ENCODE data around the gene LYRM1.
"Not testable (repeated sequence)": the region's sequence is repeated elsewhere in the genome, so short reads cannot be mapped to it uniquely, and the experiment has no call there.

Gene LYRM1

GRCh38 chr16:20900299-20901067 lies at the start of gene LYRM1, which contains the start of gene DCUN1D3:
LYRM1 (plus strand) TSS chr16:20900771; CDS start chr16:20915556, 14,785 bp downstream.
DCUN1D3 (minus strand) TSS chr16:20900358; CDS start chr16:20862538, 37,820 bp downstream.
- peak; percentile 100 for DNase-seq (ENCODE audit: low read depth)

- DNase-seq (ENCODE audit: low read depth): no peak
These were observed 49.6 kb upstream of the LYRM1 start for GRCh38 chr16:20850981-20851380.

GRCh38 chr16:20851601-20852000 lies 49.0 kb upstream of the LYRM1 start:
- DNase-seq (ENCODE audit: low read depth): peak; percentile 92

GRCh38 chr16:20853143-20853542 lies 47.4 kb upstream of the LYRM1 start:
- DNase-seq (ENCODE audit: low read depth): no peak

GRCh38 chr16:20853981-20854620 lies 46.5 kb upstream of the LYRM1 start:
- no peak for DNase-seq (ENCODE audit: low read depth)

DNA sequence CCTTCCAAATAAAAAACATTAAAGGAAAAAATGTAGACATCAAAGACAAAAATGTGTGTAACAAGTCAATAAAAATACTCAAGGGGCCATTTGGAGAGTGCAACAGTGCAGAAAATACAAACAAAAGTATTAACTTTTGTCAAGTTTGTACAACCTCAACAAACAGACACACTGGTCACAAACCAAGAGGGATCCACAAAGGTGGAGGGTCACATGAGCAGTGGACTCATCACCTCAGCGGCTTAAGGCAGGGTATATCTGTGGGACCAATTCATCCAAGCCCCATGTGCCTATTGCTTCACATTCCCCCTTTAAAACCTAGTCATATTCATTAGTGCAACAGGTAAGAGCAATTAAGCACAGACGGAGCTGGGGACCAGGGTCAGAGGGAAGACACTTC lies 45.6 kb upstream of the LYRM1 start:
- no peak for DNase-seq (ENCODE audit: low read depth)

- DNase-seq (ENCODE audit: low read depth): no peak
These were observed 43.3 kb upstream of the LYRM1 start for GRCh38 chr16:20857281-20857680.

- no peak for DNase-seq (ENCODE audit: low read depth)
These were observed 41.3 kb upstream of the LYRM1 start for GRCh38 chr16:20859229-20859628.

- no peak for DNase-seq (ENCODE audit: low read depth)
These were observed 40.9 kb upstream of the LYRM1 start for GRCh38 chr16:20859699-20860098.

DNA sequence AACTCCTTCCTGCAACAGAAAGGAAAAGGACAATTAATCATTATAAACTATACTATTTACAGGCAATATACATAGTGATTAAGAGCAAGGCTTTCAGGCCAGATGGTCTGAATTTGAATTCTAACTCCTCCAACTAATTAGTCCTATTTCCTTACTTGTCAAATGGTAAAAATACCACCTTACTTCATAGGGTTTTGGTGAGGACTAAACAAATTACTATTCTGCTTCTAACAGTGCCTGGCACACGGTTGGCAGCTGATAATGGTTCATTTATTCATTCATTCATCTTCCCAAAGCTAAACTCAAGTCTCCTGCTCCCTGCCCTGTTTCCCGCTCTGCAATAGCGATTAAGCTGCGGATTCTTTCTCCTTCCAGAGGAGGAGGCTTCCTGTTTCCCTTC lies 40.2 kb upstream of the LYRM1 start:
- DNase-seq (ENCODE audit: low read depth): no peak

DNA sequence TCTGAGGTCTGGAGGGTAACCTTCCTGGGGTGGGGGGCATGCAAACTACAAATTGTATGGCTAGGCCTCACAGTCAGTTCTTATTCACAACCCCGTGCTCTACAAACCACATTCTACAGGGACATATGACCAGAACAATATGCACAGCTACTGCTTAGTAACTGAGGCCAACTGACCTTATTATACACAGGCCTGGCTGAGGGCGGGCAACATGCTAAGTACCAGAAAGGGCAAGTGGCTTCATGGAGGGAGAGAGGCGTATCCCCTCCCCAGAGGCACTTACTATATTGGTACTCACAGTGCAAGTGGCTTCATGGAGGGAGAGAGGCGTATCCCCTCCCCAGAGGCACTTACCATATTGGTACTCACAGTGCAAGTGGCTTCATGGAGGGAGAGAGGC lies 39.6 kb upstream of the LYRM1 start:
- DNase-seq (ENCODE audit: low read depth): not testable (repeated sequence)

DNA sequence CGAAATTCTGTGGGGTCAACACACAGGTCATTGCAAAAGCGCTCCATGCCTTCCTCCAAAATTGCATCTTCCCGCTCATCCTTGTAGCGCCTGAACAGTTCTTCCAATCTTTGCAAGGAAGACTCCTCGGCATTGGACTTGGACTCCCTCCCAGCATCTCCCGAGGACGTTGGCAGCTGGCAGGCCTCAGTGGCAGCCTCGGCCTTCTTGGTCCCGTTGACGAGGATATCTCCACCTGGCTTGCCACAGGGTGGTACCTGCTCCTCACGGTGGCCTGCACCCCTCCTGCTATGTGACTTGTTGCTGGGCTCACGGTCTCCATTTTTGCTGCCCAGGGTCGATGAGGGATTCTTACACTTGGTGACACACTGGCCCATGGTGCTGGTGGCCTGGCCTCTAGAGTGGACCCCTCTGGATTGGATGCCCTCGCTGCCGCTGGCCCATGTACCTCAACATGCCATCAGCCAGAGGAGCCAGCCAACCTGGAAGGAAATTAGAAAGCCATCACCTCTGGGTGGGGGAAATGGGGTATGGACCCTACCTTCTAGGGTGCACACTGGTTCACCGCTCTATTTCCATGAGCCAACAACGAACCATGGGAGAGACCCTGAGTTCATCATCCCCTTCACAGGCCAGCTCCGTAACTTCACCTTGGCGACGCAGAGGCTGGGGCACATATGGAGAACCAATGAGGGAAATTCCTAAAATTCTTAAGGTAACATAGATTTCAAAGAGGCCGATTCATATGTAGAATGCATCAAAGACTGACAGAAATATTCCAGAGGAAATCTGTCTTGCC lies 38.2 kb upstream of the LYRM1 start:
- no peak for DNase-seq (ENCODE audit: low read depth)

DNA sequence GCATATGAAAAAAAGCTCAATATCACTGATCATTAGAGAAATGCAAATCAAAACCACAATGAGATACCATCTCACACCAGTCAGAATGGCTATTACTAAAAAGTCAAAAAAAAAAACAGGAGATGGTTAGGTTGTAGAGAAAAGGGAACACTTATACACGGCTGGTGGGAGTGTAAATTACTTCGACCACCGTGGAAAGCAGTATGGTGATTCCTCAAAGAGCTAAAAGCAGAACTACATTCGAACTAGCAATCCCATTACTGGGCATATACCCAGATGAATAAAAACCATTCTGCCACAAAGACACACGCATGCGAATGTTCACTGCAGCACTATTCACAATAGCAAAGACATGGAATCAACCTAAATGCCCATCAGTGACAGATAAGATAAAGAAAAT lies 36.2 kb upstream of the LYRM1 start:
- DNase-seq (ENCODE audit: low read depth): not testable (repeated sequence)

DNA sequence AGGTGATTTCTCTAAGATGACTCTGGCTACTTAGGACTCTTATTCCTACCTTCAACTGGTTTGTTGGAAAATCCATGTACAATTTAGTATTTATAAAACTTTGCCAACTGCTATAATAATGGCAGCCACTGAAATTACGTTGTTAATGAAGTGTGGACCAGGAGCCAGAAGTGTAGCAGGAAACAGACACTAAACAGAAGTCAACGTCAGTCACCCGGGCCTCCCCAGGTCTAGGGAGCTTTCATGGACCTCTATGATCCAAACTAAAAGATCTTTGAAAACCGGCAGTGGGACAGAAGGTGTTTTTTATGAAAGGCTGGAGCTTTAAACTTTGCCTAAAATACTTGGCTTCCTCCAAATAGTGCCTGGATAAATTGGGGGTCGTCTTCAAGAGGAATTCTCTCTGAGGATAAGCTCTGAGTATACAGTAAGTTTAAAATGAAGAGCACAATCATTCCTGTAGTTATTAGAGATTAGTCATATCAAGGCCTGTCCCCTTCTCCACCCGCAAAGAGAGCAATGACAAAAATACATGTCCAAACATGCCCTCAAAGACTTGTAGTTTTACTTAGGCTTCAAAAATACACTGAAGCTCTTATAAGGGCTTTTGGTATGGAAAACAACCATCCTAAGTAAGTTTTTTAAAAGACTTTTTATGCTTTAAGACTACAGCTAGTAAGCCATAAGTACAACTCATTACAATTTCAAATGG lies 35.0 kb upstream of the LYRM1 start:
- peak; percentile 77 for DNase-seq (ENCODE audit: low read depth)

DNA sequence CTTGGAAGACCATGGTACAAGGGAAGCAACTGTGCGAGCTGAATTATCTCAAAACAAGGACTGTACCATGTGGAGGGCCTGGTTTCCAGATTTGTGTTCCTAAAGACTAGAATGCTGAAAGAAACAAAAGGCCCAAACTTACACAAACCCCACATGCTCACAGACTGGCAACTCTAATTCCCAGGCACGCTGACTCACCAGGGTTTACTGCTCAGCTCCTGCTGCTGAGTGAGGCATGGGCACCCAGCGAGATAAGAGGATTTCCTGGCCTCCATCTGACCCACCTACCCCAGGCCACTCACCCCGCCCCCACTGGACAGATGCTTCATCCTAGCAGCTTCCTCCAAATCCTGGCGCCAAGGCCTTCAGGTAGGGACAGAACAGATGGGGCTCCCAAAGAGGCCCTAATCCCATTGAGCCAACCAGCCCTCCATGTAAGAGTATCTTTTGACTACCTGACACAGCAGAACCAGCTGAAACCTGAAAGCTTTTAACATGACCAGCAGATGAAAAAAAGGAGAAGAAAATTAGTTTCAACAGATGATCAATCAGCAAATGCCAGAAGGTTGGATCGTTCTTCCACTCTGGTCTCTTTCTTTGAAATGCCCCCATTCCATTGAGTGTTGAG lies 34.3 kb upstream of the LYRM1 start:
- peak; percentile 88 for DNase-seq (ENCODE audit: low read depth)

GRCh38 chr16:20866801-20867200 lies 33.8 kb upstream of the LYRM1 start:
- no peak for DNase-seq (ENCODE audit: low read depth)

- DNase-seq (ENCODE audit: low read depth): peak; percentile 35
These were observed 33.0 kb upstream of the LYRM1 start for GRCh38 chr16:20867585-20867984.

DNA sequence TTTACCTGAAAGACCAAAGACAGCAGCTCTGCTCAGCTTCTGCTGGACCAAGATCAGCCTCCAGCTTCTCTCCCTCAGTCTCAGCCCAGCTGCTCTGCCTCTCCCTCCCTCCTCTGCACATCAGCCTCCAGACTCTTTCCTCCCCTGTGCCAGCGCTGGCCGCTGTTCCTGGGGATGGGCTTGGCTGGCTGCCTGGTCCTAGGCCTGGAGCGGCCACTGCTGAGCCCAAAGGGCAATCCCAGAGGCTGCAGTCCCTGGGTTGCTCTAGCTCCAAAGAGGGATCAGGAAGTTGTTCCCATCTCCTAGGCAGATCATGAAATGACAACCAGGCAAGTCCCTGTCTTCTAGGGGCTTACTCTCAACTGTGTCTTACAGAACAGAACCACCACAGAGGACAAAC lies 31.7 kb upstream of the LYRM1 start:
- DNase-seq (ENCODE audit: low read depth): peak; percentile 76

GRCh38 chr16:20870122-20870820 lies 30.3 kb upstream of the LYRM1 start:
- DNase-seq (ENCODE audit: low read depth): no peak

DNA sequence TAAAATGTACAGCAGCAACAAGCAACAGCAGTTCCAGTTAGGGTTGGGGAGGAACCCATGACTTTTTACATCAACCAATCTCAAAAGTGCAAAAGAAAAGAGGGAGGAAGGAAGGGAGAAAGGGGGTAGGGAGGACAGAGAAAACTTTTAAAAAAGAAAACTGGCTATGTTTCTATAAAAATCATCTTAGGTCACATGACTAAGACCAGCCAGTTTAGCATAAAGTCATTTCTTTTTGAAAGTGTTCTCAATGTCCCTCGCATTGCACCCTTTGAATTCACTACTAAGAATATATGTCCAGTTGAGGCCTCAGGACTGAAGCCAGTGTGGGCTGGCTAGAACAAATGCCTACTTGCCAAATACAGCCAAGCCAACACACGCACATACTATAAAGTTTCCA lies 29.3 kb upstream of the LYRM1 start:
- DNase-seq (ENCODE audit: low read depth): no peak

Data from EH (cell line).